ENCODE data around the gene OR2J3.
"Not testable (repeated sequence)": the region's sequence is repeated elsewhere in the genome, so short reads cannot be mapped to it uniquely, and the experiment has no call there.

Gene OR2J3

GRCh38 chr6:29142309-29142708 is 34.5 kb downstream of the OR2J3 start:
- Histone ChIP-seq H3K9me3 (ENCODE audit: control insufficient read depth, low read length) (peaks cover 9% of the 10 kb centered on the region), H2BK120ac (ENCODE audit: low read depth, low read length) (no peak overlapping the region), H3K4me1 (ENCODE audit: control insufficient read depth, insufficient read depth, low read depth, low read length) (no peaks in the 10 kb centered on the region), H2AK5ac (ENCODE audit: low read length, severe bottlenecking) (no peak overlapping the region), H3K9ac (ENCODE audit: low read length) (no peak overlapping the region), H3K4me2 (ENCODE audit: low read length, poor library complexity, severe bottlenecking) (no peak overlapping the region), H3K36me3 (ENCODE audit: control insufficient read depth in 1 of 2, insufficient read depth in 2 of 2, low read depth in 1 of 2, low read length in 2 of 2) (no peaks in the 10 kb centered on the region), H3K27ac (ENCODE audit: low read length, poor library complexity, severe bottlenecking) (no peak overlapping the region), H3K79me1 (replicated peaks; ENCODE audit: low read length, poor library complexity, severe bottlenecking) (no peaks in the 10 kb centered on the region), H2AFZ (ENCODE audit: low read depth, low read length) (no peak overlapping the region), H2BK5ac (ENCODE audit: low read depth, low read length, poor library complexity, severe bottlenecking) (no peak overlapping the region), H4K91ac (ENCODE audit: low read length) (no peak overlapping the region), H2BK15ac (ENCODE audit: low read depth, poor library complexity, severe bottlenecking) (no peak overlapping the region), H2BK12ac (ENCODE audit: low read length in 2 of 2) (no peak overlapping the region), H3K4ac (ENCODE audit: low read depth in 1 of 2, low read length in 2 of 2) (no peak overlapping the region), H3K23ac (ENCODE audit: low read length in 2 of 2) (no peak overlapping the region), H3K27me3 (ENCODE audit: control insufficient read depth in 1 of 2, insufficient read depth in 1 of 2, low read length in 2 of 2) (no peaks in the 10 kb centered on the region), H3K14ac (ENCODE audit: low read length in 2 of 2) (no peak overlapping the region), H3K4me3 (ENCODE audit: insufficient read depth in 1 of 2, low read depth in 1 of 2, low read length in 2 of 2) (no peak overlapping the region), H4K8ac (ENCODE audit: low read length) (no peak overlapping the region), H3K18ac (ENCODE audit: low read depth in 1 of 2, low read length in 2 of 2) (no peak overlapping the region)
- no peak for DNase-seq

GRCh38 chr6:29146179-29146578 is 38.3 kb downstream of the OR2J3 start:
- Histone ChIP-seq H3K36me3 (ENCODE audit: control insufficient read depth in 1 of 2, insufficient read depth in 2 of 2, low read depth in 1 of 2, low read length in 2 of 2) (no peaks in the 10 kb centered on the region), H3K18ac (ENCODE audit: low read depth in 1 of 2, low read length in 2 of 2) (no peak overlapping the region), H3K9ac (ENCODE audit: low read length) (no peak overlapping the region), H2BK5ac (ENCODE audit: low read depth, low read length, poor library complexity, severe bottlenecking) (no peak overlapping the region), H3K9me3 (ENCODE audit: control insufficient read depth, low read length) (peaks cover 12% of the 10 kb centered on the region), H3K4ac (ENCODE audit: low read depth in 1 of 2, low read length in 2 of 2) (no peak overlapping the region), H3K14ac (ENCODE audit: low read length in 2 of 2) (no peak overlapping the region), H2BK12ac (ENCODE audit: low read length in 2 of 2) (no peak overlapping the region), H2BK15ac (ENCODE audit: low read depth, poor library complexity, severe bottlenecking) (no peak overlapping the region), H3K23ac (ENCODE audit: low read length in 2 of 2) (no peak overlapping the region), H3K79me1 (replicated peaks; ENCODE audit: low read length, poor library complexity, severe bottlenecking) (no peaks in the 10 kb centered on the region), H3K4me1 (ENCODE audit: control insufficient read depth, insufficient read depth, low read depth, low read length) (no peaks in the 10 kb centered on the region), H3K27me3 (ENCODE audit: control insufficient read depth in 1 of 2, insufficient read depth in 1 of 2, low read length in 2 of 2) (no peaks in the 10 kb centered on the region), H3K4me2 (ENCODE audit: low read length, poor library complexity, severe bottlenecking) (no peak overlapping the region), H4K8ac (ENCODE audit: low read length) (no peak overlapping the region), H3K27ac (ENCODE audit: low read length, poor library complexity, severe bottlenecking) (no peak overlapping the region), H2AFZ (ENCODE audit: low read depth, low read length) (no peak overlapping the region), H4K91ac (ENCODE audit: low read length) (no peak overlapping the region), H2BK120ac (ENCODE audit: low read depth, low read length) (no peak overlapping the region), H2AK5ac (ENCODE audit: low read length, severe bottlenecking) (no peak overlapping the region), H3K4me3 (ENCODE audit: insufficient read depth in 1 of 2, low read depth in 1 of 2, low read length in 2 of 2) (no peak overlapping the region)
- no peak for DNase-seq
- WGBS, result 46% methylated on average over 2 of the region's 2 CpGs

- Histone ChIP-seq H2AFZ (ENCODE audit: low read depth, low read length) (no peak overlapping the region), H3K23ac (ENCODE audit: low read length in 2 of 2) (no peak overlapping the region), H3K36me3 (ENCODE audit: control insufficient read depth in 1 of 2, insufficient read depth in 2 of 2, low read depth in 1 of 2, low read length in 2 of 2) (no peaks in the 10 kb centered on the region), H3K18ac (ENCODE audit: low read depth in 1 of 2, low read length in 2 of 2) (no peak overlapping the region), H3K4me2 (ENCODE audit: low read length, poor library complexity, severe bottlenecking) (no peak overlapping the region), H4K91ac (ENCODE audit: low read length) (no peak overlapping the region), H3K27me3 (ENCODE audit: control insufficient read depth in 1 of 2, insufficient read depth in 1 of 2, low read length in 2 of 2) (no peaks in the 10 kb centered on the region), H2BK120ac (ENCODE audit: low read depth, low read length) (no peak overlapping the region), H3K14ac (ENCODE audit: low read length in 2 of 2) (no peak overlapping the region), H3K27ac (ENCODE audit: low read length, poor library complexity, severe bottlenecking) (no peak overlapping the region), H3K9ac (ENCODE audit: low read length) (no peak overlapping the region), H2BK12ac (ENCODE audit: low read length in 2 of 2) (no peak overlapping the region), H4K8ac (ENCODE audit: low read length) (no peak overlapping the region), H3K4ac (ENCODE audit: low read depth in 1 of 2, low read length in 2 of 2) (no peak overlapping the region), H3K79me1 (replicated peaks; ENCODE audit: low read length, poor library complexity, severe bottlenecking) (no peaks in the 10 kb centered on the region), H2BK5ac (ENCODE audit: low read depth, low read length, poor library complexity, severe bottlenecking) (no peak overlapping the region), H2AK5ac (ENCODE audit: low read length, severe bottlenecking) (no peak overlapping the region), H3K4me1 (ENCODE audit: control insufficient read depth, insufficient read depth, low read depth, low read length) (no peaks in the 10 kb centered on the region), H3K4me3 (ENCODE audit: insufficient read depth in 1 of 2, low read depth in 1 of 2, low read length in 2 of 2) (no peak overlapping the region), H3K9me3 (ENCODE audit: control insufficient read depth, low read length) (peaks cover 12% of the 10 kb centered on the region), H2BK15ac (ENCODE audit: low read depth, poor library complexity, severe bottlenecking) (no peak overlapping the region)
- no peak for DNase-seq
- no CpG with 5 or more reads among the region's 3 CpGs for WGBS
Observed at GRCh38 chr6:29147074-29147473, 39.2 kb downstream of the OR2J3 start.

DNA sequence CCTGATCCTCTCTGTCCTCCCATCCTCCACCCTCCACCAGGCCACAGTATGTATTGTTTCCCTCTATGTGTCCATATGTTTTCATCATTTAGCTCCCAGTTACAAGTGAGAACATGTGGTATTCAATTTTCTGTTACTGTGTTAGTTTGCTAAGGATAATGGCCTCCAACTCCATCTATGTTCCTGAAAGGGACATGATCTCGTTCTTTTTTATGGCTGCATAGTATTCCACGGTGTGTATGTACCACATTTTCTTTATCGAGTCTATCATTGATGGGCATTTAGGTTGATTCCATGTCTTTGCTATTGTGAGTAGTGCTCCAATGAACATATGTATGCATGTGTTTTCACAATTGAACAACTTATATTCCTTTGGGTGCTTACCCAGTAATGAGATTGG is 41.6 kb downstream of the OR2J3 start:
- H3K27me3 ChIP-seq (ENCODE audit: control insufficient read depth in 1 of 2, insufficient read depth in 1 of 2, low read length in 2 of 2); H2AK5ac ChIP-seq (ENCODE audit: low read length, severe bottlenecking); H3K4me3 ChIP-seq (ENCODE audit: insufficient read depth in 1 of 2, low read depth in 1 of 2, low read length in 2 of 2); H3K36me3 ChIP-seq (ENCODE audit: control insufficient read depth in 1 of 2, insufficient read depth in 2 of 2, low read depth in 1 of 2, low read length in 2 of 2); H3K18ac ChIP-seq (ENCODE audit: low read depth in 1 of 2, low read length in 2 of 2); DNase-seq; H3K4me1 ChIP-seq (ENCODE audit: control insufficient read depth, insufficient read depth, low read depth, low read length); H3K9me3 ChIP-seq (ENCODE audit: control insufficient read depth, low read length); H3K27ac ChIP-seq (ENCODE audit: low read length, poor library complexity, severe bottlenecking); H2BK12ac ChIP-seq (ENCODE audit: low read length in 2 of 2); H2AFZ ChIP-seq (ENCODE audit: low read depth, low read length); H3K79me1 ChIP-seq (replicated peaks; ENCODE audit: low read length, poor library complexity, severe bottlenecking); H3K14ac ChIP-seq (ENCODE audit: low read length in 2 of 2); H3K23ac ChIP-seq (ENCODE audit: low read length in 2 of 2); H2BK120ac ChIP-seq (ENCODE audit: low read depth, low read length); H3K4ac ChIP-seq (ENCODE audit: low read depth in 1 of 2, low read length in 2 of 2); H2BK5ac ChIP-seq (ENCODE audit: low read depth, low read length, poor library complexity, severe bottlenecking); H4K91ac ChIP-seq (ENCODE audit: low read length); H4K8ac ChIP-seq (ENCODE audit: low read length); H3K9ac ChIP-seq (ENCODE audit: low read length); H2BK15ac ChIP-seq (ENCODE audit: low read depth, poor library complexity, severe bottlenecking); H3K4me2 ChIP-seq (ENCODE audit: low read length, poor library complexity, severe bottlenecking): not testable (repeated sequence)
- 50% methylated on average over 2 of the region's 3 CpGs for WGBS

Measured in mesenchymal stem cell (in vitro differentiated cells and primary cell).